HG03159 (cell line): ENCODE results near the gene KDELR3.

Experiments used
- ATAC-seq: cut with Tn5 transposase; IDR thresholded peaks from one replicate; pipeline ENCODE4 v1.9.1; 2021; ENCODE audit warnings: mild to moderate bottlenecking, moderate library complexity; ENCODE audit not compliant: unreplicated experiment

Gene KDELR3

DNA sequence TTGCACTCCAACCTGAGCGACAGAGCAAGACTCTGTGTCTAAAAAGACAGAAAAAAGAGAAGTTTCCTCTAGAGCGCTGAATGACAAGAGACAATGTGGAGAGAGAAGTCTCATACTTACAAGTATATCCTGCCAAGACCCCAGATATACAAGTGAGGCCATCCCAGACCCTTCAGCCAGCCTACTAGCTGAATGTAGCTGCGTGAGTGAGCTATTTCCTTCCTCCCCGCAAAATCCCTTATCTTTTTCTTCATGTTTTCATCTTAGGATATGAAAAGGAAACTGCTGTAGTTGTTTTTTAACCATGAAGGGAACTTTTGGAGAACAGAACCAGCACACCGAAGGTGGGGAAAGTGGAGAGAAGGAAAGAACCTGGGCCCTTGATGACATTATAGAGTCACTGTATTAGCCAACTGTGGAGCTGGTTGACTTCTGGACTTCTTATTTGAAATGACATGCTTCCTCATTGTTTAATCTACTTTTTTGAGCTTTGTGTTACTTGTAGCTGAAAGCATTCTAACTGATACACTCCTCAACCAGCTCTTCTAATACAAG, 42.6 kb downstream of the KDELR3 start:
- no peak for ATAC-seq

DNA sequence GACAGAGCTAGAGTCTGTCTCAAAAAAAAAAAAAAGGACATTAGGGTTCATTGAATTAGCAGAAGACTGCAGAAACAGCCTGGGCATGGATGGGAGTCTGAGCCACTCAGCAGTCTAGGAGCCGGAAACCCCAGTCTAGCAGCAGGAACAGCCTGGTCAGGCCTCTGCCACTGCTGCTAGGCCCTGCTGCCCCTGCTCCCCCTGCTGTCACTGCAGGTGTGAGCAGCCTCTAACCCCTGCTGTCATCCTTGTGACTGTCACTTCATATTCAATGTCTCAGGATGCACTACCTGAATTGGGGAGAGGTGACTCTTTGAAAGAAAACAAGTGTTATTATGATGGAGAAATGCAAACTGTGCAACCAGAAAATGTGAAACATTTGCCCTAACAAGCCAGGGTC, 45.2 kb downstream of the KDELR3 start:
- no peak for ATAC-seq

DNA sequence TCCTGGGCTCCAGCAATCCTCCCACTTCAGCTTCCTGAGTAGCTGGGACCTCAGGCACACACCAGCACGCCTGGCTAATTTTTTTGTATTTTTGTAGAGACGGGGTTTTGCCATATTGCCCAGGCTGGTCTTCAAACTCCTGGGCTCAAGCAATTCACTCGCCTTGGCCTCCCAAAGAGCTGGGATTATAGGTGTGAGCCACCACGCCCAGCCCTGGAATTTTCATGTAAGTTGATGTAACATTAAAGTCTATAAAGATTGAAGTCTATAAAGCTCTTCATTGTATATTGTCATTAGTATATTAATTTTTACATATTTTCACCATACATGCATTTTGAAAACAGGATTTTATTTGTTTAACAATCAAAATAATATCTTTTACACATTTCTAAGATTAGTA, 50.7 kb downstream of the KDELR3 start:
- no peak for ATAC-seq

DNA sequence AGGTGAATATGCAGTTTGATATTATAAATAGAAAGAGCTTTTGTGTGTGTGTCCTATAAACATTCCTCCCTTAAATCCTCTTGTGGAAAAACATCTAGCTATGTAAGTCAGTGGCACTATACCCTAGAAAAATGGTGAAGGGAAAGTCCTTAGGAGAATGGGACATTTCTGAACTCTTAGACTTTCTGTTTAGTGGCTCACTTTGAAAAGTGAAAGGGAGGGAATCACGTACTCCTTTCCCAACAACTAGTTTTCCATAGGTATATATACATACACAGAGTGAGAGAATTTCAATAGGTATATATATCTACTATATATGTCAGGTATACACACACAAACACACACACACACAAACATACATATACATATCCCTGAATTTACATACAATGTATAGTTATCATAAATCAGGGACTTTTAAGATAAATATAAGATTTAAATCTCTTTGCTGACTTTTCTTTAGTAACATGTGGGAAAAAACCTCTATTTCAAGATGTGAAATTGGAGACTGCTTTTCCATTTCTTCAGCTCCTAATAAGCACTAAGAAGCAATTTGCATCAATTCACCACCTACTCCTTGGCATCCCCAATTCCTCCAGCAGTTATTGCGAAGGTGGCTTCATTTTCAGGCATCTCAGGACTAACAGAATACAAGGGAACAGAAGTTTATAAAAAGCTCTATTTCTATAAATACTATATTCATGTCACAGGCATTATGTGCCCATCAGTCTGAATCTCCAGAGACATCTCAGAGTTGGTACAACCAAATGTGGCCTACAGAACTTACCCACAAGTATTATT, 51.8 kb downstream of the KDELR3 start:
- no peak for ATAC-seq

DNA sequence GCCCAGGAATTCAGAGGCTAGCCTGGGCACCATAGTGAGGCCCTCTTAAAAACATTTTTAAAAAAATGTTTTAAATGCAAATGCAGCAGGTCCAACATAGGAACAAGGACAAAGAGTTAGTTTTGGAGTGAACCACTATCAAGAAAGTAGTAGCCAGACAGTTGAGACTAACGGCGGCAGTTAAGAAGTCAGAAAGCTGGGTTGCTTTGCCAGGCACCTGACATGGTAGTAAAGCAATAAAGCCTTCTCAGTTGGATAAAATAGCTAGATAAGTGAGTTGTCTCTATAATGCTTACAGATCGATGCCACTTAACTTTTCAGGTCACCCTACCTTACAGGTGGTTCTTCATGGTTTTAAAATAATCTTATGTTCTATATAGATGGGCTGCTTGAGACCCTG, 55.1 kb downstream of the KDELR3 start:
- ATAC-seq: no peak

DNA sequence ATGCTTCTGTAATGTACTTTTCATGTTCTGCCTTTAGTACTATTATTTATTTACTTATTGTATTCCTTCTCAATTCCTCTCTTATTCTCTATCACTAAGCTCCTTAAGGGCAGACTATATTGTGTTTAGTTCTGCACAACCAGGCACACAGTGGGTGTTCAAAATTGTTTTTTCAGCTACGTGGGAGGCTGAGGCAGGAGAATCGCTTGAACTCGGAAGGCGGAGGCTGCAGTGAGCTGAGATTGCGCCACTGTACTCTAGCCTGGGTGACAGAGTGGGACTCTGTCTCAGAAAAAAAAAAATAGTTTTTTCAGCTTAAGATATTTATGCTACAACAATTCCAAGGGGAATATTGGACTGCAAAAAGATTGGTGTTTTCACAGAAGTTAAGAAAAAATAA, 55.6 kb downstream of the KDELR3 start:
- no peak for ATAC-seq

DNA sequence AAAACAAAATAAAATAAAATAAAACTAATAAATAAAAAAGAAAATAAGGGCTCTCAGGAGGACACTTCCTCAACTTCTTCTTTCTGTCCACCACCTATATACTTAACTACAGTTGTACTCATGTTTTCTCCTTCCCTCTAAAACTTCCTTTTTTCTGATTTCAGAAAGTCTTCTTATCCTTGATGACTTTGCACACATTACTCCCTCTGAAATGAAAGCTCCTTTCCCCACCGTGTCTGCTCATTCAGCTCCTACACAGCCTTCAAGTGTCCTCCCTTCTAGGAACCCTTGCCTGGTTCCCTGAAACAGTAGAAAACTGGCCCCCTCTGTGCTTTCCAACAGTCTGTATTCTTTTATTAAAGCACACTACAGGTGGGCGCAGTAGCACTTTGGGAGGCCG, 56.5 kb downstream of the KDELR3 start:
- no peak for ATAC-seq

DNA sequence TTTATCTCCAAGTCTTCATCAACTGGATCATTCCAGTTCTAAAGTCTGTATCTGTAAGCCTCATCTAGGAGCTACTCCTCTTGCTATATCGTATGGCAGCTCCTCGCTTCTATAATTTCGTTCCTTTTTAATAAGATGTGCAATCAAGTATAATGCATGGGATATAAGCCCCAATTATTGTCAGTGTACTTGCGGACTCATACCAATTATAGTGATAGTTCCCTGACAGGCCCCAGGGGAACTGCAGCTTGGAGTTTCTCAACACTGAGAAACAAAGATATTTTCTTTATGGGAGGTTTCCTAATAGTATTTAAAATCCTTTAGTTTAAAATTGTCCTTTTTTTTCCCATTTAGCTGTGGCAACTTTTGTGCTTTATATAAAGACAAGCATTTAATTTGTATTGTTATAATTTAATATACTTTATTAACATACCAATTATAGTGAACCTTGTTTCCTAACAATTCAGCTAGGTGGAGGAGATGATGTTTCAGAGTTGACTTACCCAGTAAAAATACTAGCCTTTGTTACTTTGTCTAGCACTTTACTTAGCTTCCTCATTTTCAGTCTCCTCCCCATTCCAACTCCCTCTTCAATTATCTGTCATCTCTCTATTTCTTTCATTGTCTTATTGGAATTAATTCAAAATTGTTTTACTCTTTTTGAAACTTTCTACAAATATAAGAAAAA, 63.5 kb downstream of the KDELR3 start:
- no peak for ATAC-seq
